Bronchial epithelial cell (primary cell): ENCODE results near the gene ZFY. TPM values are rescaled to one million over a fixed set of nuclear protein-coding genes. Genes with fewer than 3 reads are reported as not detected.

Experiments
- DNase-seq: peaks from one replicate; pipeline ENCODE4 v3.0.0-alpha.2; 2010; ENCODE audit warnings: low read depth
- FAIRE-seq: peaks from 2 replicates; lab custom pipeline; 2011; peaks lifted over from hg19 to GRCh38; lab: Jason Lieb, UNC
- H3K27me3 ChIP-seq: 2 replicates; pipeline ENCODE4 v1.5.1; 2011; ENCODE audit warnings: low read length; ENCODE audit not compliant: control insufficient read depth, insufficient read depth
- H3K36me3 ChIP-seq: 2 replicates; pipeline ENCODE4 v1.5.1; 2011; ENCODE audit warnings: low read length; ENCODE audit not compliant: control insufficient read depth, insufficient read depth
- H3K4me3 ChIP-seq: 2 replicates; pipeline ENCODE4 v1.5.1; 2011; ENCODE audit warnings: mild to moderate bottlenecking, low read depth, low read length, control low read depth
- CTCF ChIP-seq: IDR thresholded peaks from 2 replicates; pipeline ENCODE4 v1.5.1; 2011; ENCODE audit warnings: mild to moderate bottlenecking, moderate library complexity, low read length, control low read depth, inconsistent platforms; ENCODE audit not compliant: insufficient read depth, severe bottlenecking
- total RNA-seq: library from RNA; depleted of rRNA; stranded (reverse); fragments of >200 nt; gene quantifications from 2 replicates; pipeline ENCODE4 v1.2.1, GENCODE V29; 2014

Gene ZFY
- total RNA-seq, 1 donor from 2014 or later = 17.4 TPM

GRCh38 chrY:3016594-3016993 is 81.4 kb downstream of the ZFY start:
- Histone ChIP-seq H3K27me3 (no peaks in the 10 kb centered on the region), H3K4me3 (no peak overlapping the region), H3K36me3 (no peaks in the 10 kb centered on the region)
- DNase-seq (no peak), FAIRE-seq (no peak)
- no peak for TF ChIP-seq CTCF

GRCh38 chrY:3018546-3018945 is 83.4 kb downstream of the ZFY start:
- Histone ChIP-seq H3K27me3 (no peaks in the 10 kb centered on the region), H3K36me3 (no peaks in the 10 kb centered on the region), H3K4me3 (no peak overlapping the region)
- DNase-seq (no peak), FAIRE-seq (no peak)
- no peak for TF ChIP-seq CTCF

- FAIRE-seq = no peak
- Histone ChIP-seq H3K36me3 (no peaks in the 10 kb centered on the region), H3K4me3 (no peak overlapping the region), H3K27me3 (no peaks in the 10 kb centered on the region)
- DNase-seq = no peak
- TF ChIP-seq CTCF = no peak
These were observed 84.4 kb downstream of the ZFY start for GRCh38 chrY:3019584-3019983.

GRCh38 chrY:3021176-3021575 is 86.0 kb downstream of the ZFY start:
- H3K36me3 ChIP-seq = no peaks in the 10 kb centered on the region
- TF ChIP-seq CTCF = no peak
- FAIRE-seq (no peak), DNase-seq (no peak)
- H3K4me3 ChIP-seq = no peak overlapping the region
- H3K27me3 ChIP-seq = no peaks in the 10 kb centered on the region

- FAIRE-seq (no peak), DNase-seq (no peak)
- Histone ChIP-seq H3K4me3 (no peak overlapping the region), H3K36me3 (no peaks in the 10 kb centered on the region), H3K27me3 (no peaks in the 10 kb centered on the region)
- TF ChIP-seq CTCF = no peak
These were observed 88.4 kb downstream of the ZFY start for GRCh38 chrY:3023606-3024005.

GRCh38 chrY:3025357-3025756 is 90.2 kb downstream of the ZFY start:
- H3K36me3 ChIP-seq = no peaks in the 10 kb centered on the region
- FAIRE-seq (no peak), DNase-seq (no peak)
- no peak overlapping the region for H3K4me3 ChIP-seq
- TF ChIP-seq CTCF = no peak
- H3K27me3 ChIP-seq = no peaks in the 10 kb centered on the region
